Sigmoid colon (tissue), 3 donors: ENCODE results near the gene ACOXL.

ENCODE experiments used
- POLR2A ChIP-seq, 2 donors: fragments of 450-650 bp; IDR thresholded peaks; one replicate each; pipeline ENCODE4 v1.6.1; 2016; ENCODE audit warnings: antibody characterized with exemption in 2 of 2, mild to moderate bottlenecking in 2 of 2, moderate library complexity in 2 of 2
- TF ChIP-seq, protein P1 (sequence below), 4 experiments: fragments of 450-650 bp in 3 of 4; fragments of 200-600 bp in 1 of 4; IDR thresholded peaks; one replicate each; pipeline ENCODE4 v1.5.1; 2016 to 2019; ENCODE audit warnings: antibody characterized with exemption in 4 of 4, mild to moderate bottlenecking in 3 of 4, moderate library complexity in 2 of 4

GRCh38 chr2:110853948-110854347, 121.6 kb downstream of the ACOXL start:
- no peak for TF ChIP-seq POLR2A (IDR thresholded peaks at IDR 0.05)
- TF ChIP-seq, protein P1, sequence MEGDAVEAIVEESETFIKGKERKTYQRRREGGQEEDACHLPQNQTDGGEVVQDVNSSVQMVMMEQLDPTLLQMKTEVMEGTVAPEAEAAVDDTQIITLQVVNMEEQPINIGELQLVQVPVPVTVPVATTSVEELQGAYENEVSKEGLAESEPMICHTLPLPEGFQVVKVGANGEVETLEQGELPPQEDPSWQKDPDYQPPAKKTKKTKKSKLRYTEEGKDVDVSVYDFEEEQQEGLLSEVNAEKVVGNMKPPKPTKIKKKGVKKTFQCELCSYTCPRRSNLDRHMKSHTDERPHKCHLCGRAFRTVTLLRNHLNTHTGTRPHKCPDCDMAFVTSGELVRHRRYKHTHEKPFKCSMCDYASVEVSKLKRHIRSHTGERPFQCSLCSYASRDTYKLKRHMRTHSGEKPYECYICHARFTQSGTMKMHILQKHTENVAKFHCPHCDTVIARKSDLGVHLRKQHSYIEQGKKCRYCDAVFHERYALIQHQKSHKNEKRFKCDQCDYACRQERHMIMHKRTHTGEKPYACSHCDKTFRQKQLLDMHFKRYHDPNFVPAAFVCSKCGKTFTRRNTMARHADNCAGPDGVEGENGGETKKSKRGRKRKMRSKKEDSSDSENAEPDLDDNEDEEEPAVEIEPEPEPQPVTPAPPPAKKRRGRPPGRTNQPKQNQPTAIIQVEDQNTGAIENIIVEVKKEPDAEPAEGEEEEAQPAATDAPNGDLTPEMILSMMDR (IDR thresholded peaks at IDR 0.05), result no peak
